Measurements from ENCODE around the gene CMTM3. TPM values are rescaled to one million over a fixed set of nuclear protein-coding genes. Genes with fewer than 3 reads are reported as not detected.

CMTM3 gene
- total RNA-seq, 1 donor from 2014 or later, result 18.3 TPM

GRCh38 chr16:66590322-66590721 lies 14.2 kb upstream of the CMTM3 start:
- Histone ChIP-seq H3K4me2 (no peak overlapping the region), H3K9me3 (ENCODE audit: low read depth) (no peaks in the 10 kb centered on the region), H4K20me1 (ENCODE audit: low read depth) (no peaks in the 10 kb centered on the region), H3K79me2 (ENCODE audit: low read depth) (no peaks in the 10 kb centered on the region), H3K36me3 (no peaks in the 10 kb centered on the region), H3K27ac (no peak overlapping the region), H3K27me3 (no peaks in the 10 kb centered on the region), H3F3A (ENCODE audit: low read depth) (no peaks in the 10 kb centered on the region), H3K9ac (no peak overlapping the region), H3K4me3 (no peak overlapping the region), H2AFZ (replicated peaks) (no peak overlapping the region), H3K4me1 (no peaks in the 10 kb centered on the region)
- H3K27me3 Mint-ChIP-seq (ENCODE audit: insufficient read depth, low read depth), result peaks cover 5% of the 10 kb centered on the region
- DNase-seq (ENCODE audit: low spot score), result no peak
- peaks cover 11% of the 10 kb centered on the region for H3K4me1 Mint-ChIP-seq
- H3K9me3 Mint-ChIP-seq, result no peaks in the 10 kb centered on the region
- no peaks in the 10 kb centered on the region for H3K36me3 Mint-ChIP-seq
- H3K4me3 Mint-ChIP-seq, result no peak overlapping the region
- TF ChIP-seq EZH2 (IDR thresholded peaks at IDR 0.05) (no peak), CTCF (IDR thresholded peaks at IDR 0.05) (no peak), EZH2phosphoT487 (IDR thresholded peaks at IDR 0.05) (no peak)
- H3K27ac Mint-ChIP-seq, result no peak overlapping the region

GRCh38 chr16:66591018-66591417 lies 13.5 kb upstream of the CMTM3 start:
- TF ChIP-seq EZH2phosphoT487 (IDR thresholded peaks at IDR 0.05) (no peak), EZH2 (IDR thresholded peaks at IDR 0.05) (no peak), CTCF (IDR thresholded peaks at IDR 0.05) (no peak)
- Histone ChIP-seq H3F3A (ENCODE audit: low read depth) (no peaks in the 10 kb centered on the region), H4K20me1 (ENCODE audit: low read depth) (no peaks in the 10 kb centered on the region), H3K27ac (no peak overlapping the region), H3K4me1 (no peaks in the 10 kb centered on the region), H3K9ac (no peak overlapping the region), H2AFZ (replicated peaks) (no peak overlapping the region), H3K79me2 (ENCODE audit: low read depth) (no peaks in the 10 kb centered on the region), H3K4me2 (no peak overlapping the region), H3K36me3 (no peaks in the 10 kb centered on the region), H3K4me3 (no peak overlapping the region), H3K27me3 (no peaks in the 10 kb centered on the region), H3K9me3 (ENCODE audit: low read depth) (no peaks in the 10 kb centered on the region)
- Mint-ChIP-seq H3K9me3 (no peaks in the 10 kb centered on the region), H3K4me1 (peaks cover 5% of the 10 kb centered on the region), H3K36me3 (no peaks in the 10 kb centered on the region), H3K27me3 (ENCODE audit: insufficient read depth, low read depth) (peaks cover 6% of the 10 kb centered on the region), H3K4me3 (no peak overlapping the region), H3K27ac (no peak overlapping the region)
- no peak for DNase-seq (ENCODE audit: low spot score)

- Histone ChIP-seq H3K4me2 (no peak overlapping the region), H3F3A (ENCODE audit: low read depth) (no peaks in the 10 kb centered on the region), H3K27me3 (no peaks in the 10 kb centered on the region), H3K36me3 (no peaks in the 10 kb centered on the region), H2AFZ (replicated peaks) (no peak overlapping the region), H3K4me1 (no peaks in the 10 kb centered on the region), H3K27ac (no peak overlapping the region), H4K20me1 (ENCODE audit: low read depth) (no peaks in the 10 kb centered on the region), H3K79me2 (ENCODE audit: low read depth) (no peaks in the 10 kb centered on the region), H3K4me3 (no peak overlapping the region), H3K9ac (no peak overlapping the region), H3K9me3 (ENCODE audit: low read depth) (no peaks in the 10 kb centered on the region)
- H3K4me1 Mint-ChIP-seq, result peaks cover 5% of the 10 kb centered on the region
- H3K9me3 Mint-ChIP-seq, result no peaks in the 10 kb centered on the region
- no peak for DNase-seq (ENCODE audit: low spot score)
- TF ChIP-seq CTCF (IDR thresholded peaks at IDR 0.05), result no peak
- no peak for TF ChIP-seq EZH2 (IDR thresholded peaks at IDR 0.05)
- no peak for TF ChIP-seq EZH2phosphoT487 (IDR thresholded peaks at IDR 0.05)
- no peak overlapping the region for H3K4me3 Mint-ChIP-seq
- H3K27ac Mint-ChIP-seq, result no peak overlapping the region
- H3K27me3 Mint-ChIP-seq (ENCODE audit: insufficient read depth, low read depth), result peaks cover 6% of the 10 kb centered on the region
- H3K36me3 Mint-ChIP-seq, result no peaks in the 10 kb centered on the region
Measured at GRCh38 chr16:66592241-66592640, 12.3 kb upstream of the CMTM3 start.
